GM12875 (cell line): ENCODE results near the gene COL23A1.
"Not testable (repeated sequence)": the region's sequence is repeated elsewhere in the genome, so short reads cannot be mapped to it uniquely, and the experiment has no call there.

Source experiments
- H3K4me3 ChIP-seq: one replicate; pipeline ENCODE4 v1.5.1; 2011; ENCODE audit warnings: low read depth, low read length, control low read depth
- TF ChIP-seq, protein P1 (sequence below): IDR thresholded peaks from 2 replicates; pipeline ENCODE4 v1.5.1; 2011; ENCODE audit warnings: low read depth, mild to moderate bottlenecking, control low read depth, inconsistent platforms, low read length, moderate library complexity, borderline replicate concordance; ENCODE audit not compliant: insufficient read depth

Gene COL23A1

DNA sequence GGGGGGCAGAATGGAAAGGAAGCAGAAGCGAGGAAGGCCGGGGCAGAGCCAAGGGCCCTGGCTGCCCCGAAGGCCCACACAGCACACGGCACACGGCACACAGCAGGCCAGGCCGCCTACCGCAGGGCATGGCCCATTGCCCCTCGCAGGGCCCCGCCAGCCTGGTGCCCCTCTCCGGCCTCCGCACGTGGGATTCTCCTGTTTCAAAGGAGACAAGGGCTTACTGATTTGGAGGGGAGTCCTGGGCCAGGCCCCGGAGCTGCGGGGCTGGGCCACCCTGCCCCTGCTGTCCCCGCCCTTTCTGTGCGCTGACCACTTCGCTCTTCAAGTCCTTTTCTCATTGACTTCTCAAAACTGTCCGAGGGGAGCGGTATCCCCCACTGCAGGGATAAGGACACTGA is 349.9 kb downstream of the COL23A1 start:
- no peak overlapping the region for H3K4me3 ChIP-seq

GRCh38 chr5:178239626-178240301 is 350.4 kb downstream of the COL23A1 start:
- H3K4me3 ChIP-seq = not testable (repeated sequence)

More for the DNA sequence above, 349.9 kb downstream of the COL23A1 start:
- TF ChIP-seq, protein P1, sequence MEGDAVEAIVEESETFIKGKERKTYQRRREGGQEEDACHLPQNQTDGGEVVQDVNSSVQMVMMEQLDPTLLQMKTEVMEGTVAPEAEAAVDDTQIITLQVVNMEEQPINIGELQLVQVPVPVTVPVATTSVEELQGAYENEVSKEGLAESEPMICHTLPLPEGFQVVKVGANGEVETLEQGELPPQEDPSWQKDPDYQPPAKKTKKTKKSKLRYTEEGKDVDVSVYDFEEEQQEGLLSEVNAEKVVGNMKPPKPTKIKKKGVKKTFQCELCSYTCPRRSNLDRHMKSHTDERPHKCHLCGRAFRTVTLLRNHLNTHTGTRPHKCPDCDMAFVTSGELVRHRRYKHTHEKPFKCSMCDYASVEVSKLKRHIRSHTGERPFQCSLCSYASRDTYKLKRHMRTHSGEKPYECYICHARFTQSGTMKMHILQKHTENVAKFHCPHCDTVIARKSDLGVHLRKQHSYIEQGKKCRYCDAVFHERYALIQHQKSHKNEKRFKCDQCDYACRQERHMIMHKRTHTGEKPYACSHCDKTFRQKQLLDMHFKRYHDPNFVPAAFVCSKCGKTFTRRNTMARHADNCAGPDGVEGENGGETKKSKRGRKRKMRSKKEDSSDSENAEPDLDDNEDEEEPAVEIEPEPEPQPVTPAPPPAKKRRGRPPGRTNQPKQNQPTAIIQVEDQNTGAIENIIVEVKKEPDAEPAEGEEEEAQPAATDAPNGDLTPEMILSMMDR = no peak

DNA sequence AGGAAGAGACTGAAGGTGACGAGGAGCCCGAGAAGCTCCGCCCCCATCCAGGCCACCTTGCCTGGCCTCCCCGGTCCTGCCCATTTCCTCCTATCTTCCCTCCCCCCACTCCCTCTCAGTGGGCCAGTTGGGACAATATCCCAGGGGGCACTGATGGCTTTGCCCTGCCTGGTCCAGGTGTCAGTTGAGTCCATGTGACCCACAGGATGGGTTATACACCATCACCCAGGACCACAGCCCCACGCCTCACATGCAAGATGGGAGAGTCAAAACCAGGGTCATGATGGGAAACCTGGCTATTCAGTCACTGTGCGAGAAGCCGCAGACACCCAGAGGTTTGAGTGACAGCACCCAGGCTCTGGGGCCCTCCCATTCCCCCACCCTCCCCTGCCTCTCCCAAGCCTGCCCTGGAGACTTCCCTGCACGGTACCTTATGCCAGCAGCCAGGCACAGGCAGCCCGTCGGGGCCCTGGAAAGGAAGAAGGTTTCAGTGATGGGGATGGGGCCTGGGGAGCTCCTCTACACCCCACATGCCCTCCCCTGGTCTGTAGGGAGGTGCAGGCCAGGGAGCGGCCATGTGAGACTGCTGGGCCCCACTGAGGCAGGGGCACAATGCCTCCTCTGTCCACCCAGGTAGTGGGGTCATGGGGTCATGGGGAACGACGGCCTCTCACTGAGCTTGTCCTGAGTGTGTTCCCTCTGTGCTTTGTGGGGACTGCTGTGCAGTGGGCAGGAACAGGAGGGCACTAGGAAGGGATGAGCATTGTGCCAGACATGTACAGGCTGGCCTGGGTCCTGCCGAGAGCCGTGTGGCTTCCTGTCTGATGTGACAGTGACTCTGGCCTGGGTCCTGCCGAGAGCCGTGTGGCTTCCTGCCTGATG is 351.2 kb downstream of the COL23A1 start:
- no peak overlapping the region for H3K4me3 ChIP-seq
- TF ChIP-seq, protein P1 = no peak

DNA sequence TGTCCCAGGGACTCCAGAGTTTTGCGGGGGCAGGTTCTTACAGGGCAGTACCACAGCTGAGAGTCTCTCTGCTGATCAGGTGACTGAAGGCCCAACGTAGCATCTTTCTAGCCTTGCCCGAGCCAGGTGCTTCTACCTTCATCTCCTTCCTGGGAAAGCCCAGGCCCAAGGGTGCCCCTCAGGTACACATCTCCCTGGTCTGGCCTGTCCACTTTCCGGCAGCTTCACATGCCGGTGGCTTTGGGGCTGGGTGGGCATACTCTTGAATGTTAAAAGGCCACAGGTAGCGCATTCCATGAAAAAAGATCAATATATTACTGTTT is 351.9 kb downstream of the COL23A1 start:
- H3K4me3 ChIP-seq = no peak overlapping the region
- TF ChIP-seq, protein P1 = no peak

DNA sequence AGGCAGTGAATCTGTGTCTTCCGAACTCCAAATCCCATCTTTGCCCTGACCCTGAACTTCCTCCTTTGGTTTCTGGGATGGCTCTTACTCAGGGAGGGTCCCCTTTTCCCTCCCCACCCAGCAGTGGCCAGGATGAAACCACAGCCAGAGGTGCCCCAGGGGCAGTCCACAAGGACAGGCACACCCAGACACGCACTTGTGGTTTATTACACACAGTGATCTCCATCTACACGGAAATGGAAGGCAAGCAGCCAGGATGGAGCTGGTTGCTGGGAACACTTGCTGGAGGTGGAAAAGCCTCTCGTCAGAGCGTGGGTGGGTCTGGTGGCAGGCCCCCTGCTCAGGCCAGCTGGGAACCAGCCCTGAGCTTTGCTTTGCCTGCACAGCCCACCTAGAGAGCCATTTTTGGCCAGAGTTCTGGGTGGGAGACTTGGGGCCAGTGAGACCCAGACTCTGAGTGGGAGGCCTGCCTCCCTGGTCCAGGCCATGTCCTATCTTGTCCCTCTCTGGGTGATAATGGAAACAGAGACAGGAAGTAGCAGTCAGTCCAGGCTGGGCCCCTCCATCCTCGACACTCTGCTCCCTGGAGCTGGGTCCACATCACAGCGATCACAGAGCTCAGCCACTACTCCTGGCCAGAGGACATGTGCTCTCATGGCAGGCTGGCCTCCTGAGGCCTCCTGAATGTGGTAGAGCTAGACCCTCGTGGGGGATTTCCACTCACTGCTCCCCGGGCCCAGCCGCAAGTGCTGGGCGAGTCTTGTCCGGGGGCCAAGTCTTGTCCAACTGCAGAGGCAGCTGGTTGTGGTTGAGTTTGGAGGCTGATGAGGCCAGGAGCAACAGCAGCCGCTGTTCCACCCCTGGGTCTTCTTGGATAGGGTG is 352.5 kb downstream of the COL23A1 start:
- no peak overlapping the region for H3K4me3 ChIP-seq
- TF ChIP-seq, protein P1 = no peak

- no peak overlapping the region for H3K4me3 ChIP-seq
- TF ChIP-seq, protein P1 = no peak
Measured at GRCh38 chr5:178236679-178237078, 353.5 kb downstream of the COL23A1 start.

DNA sequence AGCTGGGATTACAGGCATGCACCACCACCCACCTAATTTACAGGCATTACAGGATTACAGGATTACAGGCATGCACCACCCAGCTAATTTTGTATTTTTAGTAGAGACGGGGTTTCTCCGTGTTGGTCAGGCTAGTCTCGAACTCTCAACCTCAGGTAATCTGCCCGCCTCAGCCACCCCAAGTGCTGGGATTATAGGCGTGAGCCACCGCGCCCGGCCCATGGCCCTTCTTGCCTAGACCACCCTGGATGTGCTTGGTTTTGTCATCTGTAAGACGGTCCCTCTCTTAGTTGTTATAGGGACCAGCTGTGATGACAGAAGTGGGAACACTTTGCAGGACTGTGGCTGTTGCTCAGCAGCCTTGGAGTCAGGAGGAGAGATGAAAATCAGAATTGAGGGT is 354.1 kb downstream of the COL23A1 start:
- TF ChIP-seq, protein P1 = no peak
- H3K4me3 ChIP-seq = no peak overlapping the region
